ENCODE data around the gene ATG7. TPM values are rescaled to one million over a fixed set of nuclear protein-coding genes. Genes with fewer than 3 reads are reported as not detected.

ATG7 gene
- polyA plus RNA-seq, 1 donor (not counting 4 experiments of a cell fraction or from before 2014, with no cell fraction given): 27.9 TPM

- H4K20me1 ChIP-seq (ENCODE audit: control insufficient read depth, extremely low read depth, insufficient read depth, low read length): no peaks in the 10 kb centered on the region
- FAIRE-seq (no peak), DNase-seq (ENCODE audit: low read depth, low spot score) (no peak)
- no peak overlapping the region for H3K9ac ChIP-seq (ENCODE audit: control insufficient read depth, extremely low read depth, insufficient read depth, low read length)
- dilution Hi-C loops (cut with MboI; ENCODE audit: extremely low pct_ligation_motif_present, low sequenced_read_pairs): no loop called here
- no peaks in the 10 kb centered on the region for H3K9me3 ChIP-seq (ENCODE audit: control insufficient read depth, low read depth, low read length)
- H3K27me3 ChIP-seq (ENCODE audit: control insufficient read depth, extremely low read depth, insufficient read depth, low read length): no peaks in the 10 kb centered on the region
- TF ChIP-seq, protein P1, sequence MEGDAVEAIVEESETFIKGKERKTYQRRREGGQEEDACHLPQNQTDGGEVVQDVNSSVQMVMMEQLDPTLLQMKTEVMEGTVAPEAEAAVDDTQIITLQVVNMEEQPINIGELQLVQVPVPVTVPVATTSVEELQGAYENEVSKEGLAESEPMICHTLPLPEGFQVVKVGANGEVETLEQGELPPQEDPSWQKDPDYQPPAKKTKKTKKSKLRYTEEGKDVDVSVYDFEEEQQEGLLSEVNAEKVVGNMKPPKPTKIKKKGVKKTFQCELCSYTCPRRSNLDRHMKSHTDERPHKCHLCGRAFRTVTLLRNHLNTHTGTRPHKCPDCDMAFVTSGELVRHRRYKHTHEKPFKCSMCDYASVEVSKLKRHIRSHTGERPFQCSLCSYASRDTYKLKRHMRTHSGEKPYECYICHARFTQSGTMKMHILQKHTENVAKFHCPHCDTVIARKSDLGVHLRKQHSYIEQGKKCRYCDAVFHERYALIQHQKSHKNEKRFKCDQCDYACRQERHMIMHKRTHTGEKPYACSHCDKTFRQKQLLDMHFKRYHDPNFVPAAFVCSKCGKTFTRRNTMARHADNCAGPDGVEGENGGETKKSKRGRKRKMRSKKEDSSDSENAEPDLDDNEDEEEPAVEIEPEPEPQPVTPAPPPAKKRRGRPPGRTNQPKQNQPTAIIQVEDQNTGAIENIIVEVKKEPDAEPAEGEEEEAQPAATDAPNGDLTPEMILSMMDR (optimal IDR thresholded peaks at IDR 0.05 in 1 of 3, IDR thresholded peaks at IDR 0.05 in 1 of 3, conservative IDR thresholded peaks at IDR 0.05 in 1 of 3; ENCODE audit: extremely low read depth in 1 of 3, insufficient read depth in 2 of 3, low read length in 3 of 3): no peak
- no peak for TF ChIP-seq EZH2 (IDR thresholded peaks at IDR 0.05; ENCODE audit: low read length)
- H3K4me1 ChIP-seq (ENCODE audit: control insufficient read depth, extremely low read depth, insufficient read depth, low read length): peaks cover 33% of the 10 kb centered on the region
- no peak overlapping the region for H2AFZ ChIP-seq (ENCODE audit: control insufficient read depth, low read length)
- H3K4me3 ChIP-seq (ENCODE audit: control insufficient read depth in 2 of 3, extremely low read depth in 1 of 3, insufficient read depth in 2 of 3, low read depth in 1 of 3, low read length in 3 of 3): no peak overlapping the region
- peaks cover 13% of the 10 kb centered on the region for H3K9me1 ChIP-seq (ENCODE audit: control insufficient read depth, extremely low read depth, insufficient read depth, low read length)
- H3K27ac ChIP-seq (ENCODE audit: control insufficient read depth, insufficient read depth, low read length): no peak overlapping the region
- H3K36me3 ChIP-seq (ENCODE audit: control insufficient read depth in 2 of 2, extremely low read depth in 1 of 2, insufficient read depth in 2 of 2, low read length in 2 of 2): peaks cover 1 to 2% of the 10 kb centered on the region in 2 experiments
- H3K79me2 ChIP-seq (ENCODE audit: control insufficient read depth, insufficient read depth, low read length): peaks cover 64% of the 10 kb centered on the region
- no peak overlapping the region for H3K4me2 ChIP-seq (ENCODE audit: control insufficient read depth, extremely low read depth, insufficient read depth, low read depth, low read length)
Observed at GRCh38 chr3:11596387-11596786, 324.2 kb downstream of the ATG7 start.

- Histone ChIP-seq H3K4me3 (ENCODE audit: control insufficient read depth in 2 of 3, extremely low read depth in 1 of 3, insufficient read depth in 2 of 3, low read depth in 1 of 3, low read length in 3 of 3) (peak overlapping the region in 2 of 3 experiments; percentile 57 to 65), H3K9ac (ENCODE audit: control insufficient read depth, extremely low read depth, insufficient read depth, low read length) (peak overlapping the region; percentile 58), H4K20me1 (ENCODE audit: control insufficient read depth, extremely low read depth, insufficient read depth, low read length) (no peaks in the 10 kb centered on the region), H3K27ac (ENCODE audit: control insufficient read depth, insufficient read depth, low read length) (peak overlapping the region; percentile 78), H3K27me3 (ENCODE audit: control insufficient read depth, extremely low read depth, insufficient read depth, low read length) (no peaks in the 10 kb centered on the region), H3K4me2 (ENCODE audit: control insufficient read depth, extremely low read depth, insufficient read depth, low read depth, low read length) (peak overlapping the region; percentile 84), H3K9me1 (ENCODE audit: control insufficient read depth, extremely low read depth, insufficient read depth, low read length) (peaks cover 3% of the 10 kb centered on the region), H2AFZ (ENCODE audit: control insufficient read depth, low read length) (peak overlapping the region; percentile 39), H3K79me2 (ENCODE audit: control insufficient read depth, insufficient read depth, low read length) (peaks cover 58% of the 10 kb centered on the region), H3K36me3 (ENCODE audit: control insufficient read depth in 2 of 2, extremely low read depth in 1 of 2, insufficient read depth in 2 of 2, low read length in 2 of 2) (no peaks in the 10 kb centered on the region), H3K9me3 (ENCODE audit: control insufficient read depth, low read depth, low read length) (no peaks in the 10 kb centered on the region), H3K4me1 (ENCODE audit: control insufficient read depth, extremely low read depth, insufficient read depth, low read length) (peaks cover 27% of the 10 kb centered on the region)
- peak; percentile 96 for FAIRE-seq
- peak; percentile 92 for DNase-seq (ENCODE audit: low read depth, low spot score)
- dilution Hi-C loops (cut with MboI; ENCODE audit: extremely low pct_ligation_motif_present, low sequenced_read_pairs): no loop called here
- no peak for TF ChIP-seq EZH2 (IDR thresholded peaks at IDR 0.05; ENCODE audit: low read length)
- TF ChIP-seq, protein P1 (optimal IDR thresholded peaks at IDR 0.05 in 1 of 3, IDR thresholded peaks at IDR 0.05 in 1 of 3, conservative IDR thresholded peaks at IDR 0.05 in 1 of 3; ENCODE audit: extremely low read depth in 1 of 3, insufficient read depth in 2 of 3, low read length in 3 of 3): no peak
Observed at GRCh38 chr3:11600501-11601282, 328.5 kb downstream of the ATG7 start.

All from keratinocyte (primary cell).